Chondrocyte (in vitro differentiated cells): ENCODE measurements around the gene COL28A1. TPM values are rescaled to one million over a fixed set of nuclear protein-coding genes. Genes with fewer than 3 reads are reported as not detected.
"Not testable (repeated sequence)": the region's sequence is repeated elsewhere in the genome, so short reads cannot be mapped to it uniquely, and the experiment has no call there.

Experiments used
- DNase-seq: peaks from one replicate; pipeline ENCODE4 v3.0.0; 2021; ENCODE audit warnings: mixed read lengths, low spot score
- H3K27ac Mint-ChIP-seq: one replicate; pipeline ENCODE4 v1.8.0; 2021; ENCODE audit warnings: mild to moderate bottlenecking, moderate library complexity, mixed read lengths; ENCODE audit not compliant: unreplicated experiment
- H3K27me3 Mint-ChIP-seq: 2 replicates; pipeline ENCODE4 v1.8.0; 2021; ENCODE audit warnings: low read depth, mixed read lengths
- H3K36me3 Mint-ChIP-seq: 2 replicates; pipeline ENCODE4 v1.8.0; 2021; ENCODE audit warnings: low read depth, mixed read lengths
- H3K4me1 Mint-ChIP-seq: 2 replicates; pipeline ENCODE4 v1.8.0; 2021; ENCODE audit warnings: low read depth, mild to moderate bottlenecking, mixed read lengths
- H3K4me3 Mint-ChIP-seq: one replicate; pipeline ENCODE4 v1.8.0; 2021; ENCODE audit warnings: mild to moderate bottlenecking, moderate library complexity, mixed read lengths; ENCODE audit not compliant: unreplicated experiment
- H3K9me3 Mint-ChIP-seq: 2 replicates; pipeline ENCODE4 v1.8.0; 2021; ENCODE audit warnings: low read depth, mixed read lengths
- total RNA-seq: library from RNA; stranded (reverse); gene quantifications from 3 replicates; pipeline ENCODE4 v1.2.1, GENCODE V29; 2021
- TF ChIP-seq, protein P1 (sequence below): fragments of 200-600 bp; sonication (generic); IDR thresholded peaks from 2 replicates; pipeline ENCODE4 v1.5.0; 2021; ENCODE audit warnings: antibody characterized with exemption, mild to moderate bottlenecking, moderate library complexity

COL28A1 gene
- total RNA-seq, 1 donor from 2014 or later, result 0.25 TPM

DNA sequence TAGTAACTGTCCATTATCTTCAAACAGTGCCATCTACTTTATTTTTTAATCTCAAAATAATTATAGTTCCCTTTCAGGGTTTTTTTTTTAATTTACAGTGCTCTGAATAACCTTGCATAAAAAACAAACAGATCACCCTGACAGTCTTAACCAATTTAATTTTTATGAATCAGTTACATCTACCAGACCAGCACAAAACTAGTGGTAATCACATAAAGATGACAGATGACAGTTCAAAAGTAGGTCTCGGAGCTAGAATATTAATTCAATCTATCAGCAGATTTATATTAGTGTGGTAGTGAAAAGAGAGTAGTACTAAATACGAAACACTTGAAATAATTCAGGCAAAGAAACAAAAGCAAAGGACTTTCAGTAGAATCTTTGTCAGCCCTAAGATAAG lies 53.9 kb downstream of the COL28A1 start:
- no peak overlapping the region for H3K27ac Mint-ChIP-seq

DNA sequence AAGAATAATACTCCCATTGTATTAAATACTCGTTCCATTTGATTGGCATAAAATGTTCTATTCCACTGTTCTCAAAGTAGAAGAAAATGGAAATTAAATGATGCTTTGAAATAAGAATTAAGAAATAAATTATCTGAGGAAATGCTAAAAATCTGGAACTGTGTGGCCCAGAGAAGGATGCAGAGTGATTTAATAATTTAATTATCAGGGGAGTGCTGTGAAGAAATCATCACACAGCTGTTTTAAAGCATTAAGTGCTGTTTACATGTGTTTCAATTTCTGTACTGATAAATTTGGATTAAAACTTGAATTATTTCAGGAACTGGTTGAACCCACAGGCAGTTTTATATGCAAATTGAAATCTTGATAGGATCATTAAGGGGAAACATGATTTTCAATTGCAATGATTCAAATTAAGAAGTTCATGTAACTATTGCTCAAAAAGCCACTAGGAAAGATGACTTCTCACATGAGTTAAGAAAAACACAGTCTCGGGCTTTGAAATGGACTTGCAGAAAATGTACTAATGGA lies 56.3 kb downstream of the COL28A1 start:
- Mint-ChIP-seq H3K36me3 (no peaks in the 10 kb centered on the region), H3K27me3 (no peaks in the 10 kb centered on the region), H3K27ac (no peak overlapping the region), H3K4me1 (no peaks in the 10 kb centered on the region), H3K9me3 (peaks cover 17% of the 10 kb centered on the region), H3K4me3 (no peak overlapping the region)
- TF ChIP-seq, protein P1, sequence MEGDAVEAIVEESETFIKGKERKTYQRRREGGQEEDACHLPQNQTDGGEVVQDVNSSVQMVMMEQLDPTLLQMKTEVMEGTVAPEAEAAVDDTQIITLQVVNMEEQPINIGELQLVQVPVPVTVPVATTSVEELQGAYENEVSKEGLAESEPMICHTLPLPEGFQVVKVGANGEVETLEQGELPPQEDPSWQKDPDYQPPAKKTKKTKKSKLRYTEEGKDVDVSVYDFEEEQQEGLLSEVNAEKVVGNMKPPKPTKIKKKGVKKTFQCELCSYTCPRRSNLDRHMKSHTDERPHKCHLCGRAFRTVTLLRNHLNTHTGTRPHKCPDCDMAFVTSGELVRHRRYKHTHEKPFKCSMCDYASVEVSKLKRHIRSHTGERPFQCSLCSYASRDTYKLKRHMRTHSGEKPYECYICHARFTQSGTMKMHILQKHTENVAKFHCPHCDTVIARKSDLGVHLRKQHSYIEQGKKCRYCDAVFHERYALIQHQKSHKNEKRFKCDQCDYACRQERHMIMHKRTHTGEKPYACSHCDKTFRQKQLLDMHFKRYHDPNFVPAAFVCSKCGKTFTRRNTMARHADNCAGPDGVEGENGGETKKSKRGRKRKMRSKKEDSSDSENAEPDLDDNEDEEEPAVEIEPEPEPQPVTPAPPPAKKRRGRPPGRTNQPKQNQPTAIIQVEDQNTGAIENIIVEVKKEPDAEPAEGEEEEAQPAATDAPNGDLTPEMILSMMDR, result no peak
- DNase-seq, result no peak

More for the DNA sequence above, 53.9 kb downstream of the COL28A1 start:
- H3K27me3 Mint-ChIP-seq, result no peaks in the 10 kb centered on the region
- DNase-seq, result no peak
- no peaks in the 10 kb centered on the region for H3K4me1 Mint-ChIP-seq
- H3K9me3 Mint-ChIP-seq, result peaks cover 36% of the 10 kb centered on the region
- no peaks in the 10 kb centered on the region for H3K36me3 Mint-ChIP-seq
- H3K4me3 Mint-ChIP-seq, result no peak overlapping the region
- TF ChIP-seq, protein P1, result no peak

DNA sequence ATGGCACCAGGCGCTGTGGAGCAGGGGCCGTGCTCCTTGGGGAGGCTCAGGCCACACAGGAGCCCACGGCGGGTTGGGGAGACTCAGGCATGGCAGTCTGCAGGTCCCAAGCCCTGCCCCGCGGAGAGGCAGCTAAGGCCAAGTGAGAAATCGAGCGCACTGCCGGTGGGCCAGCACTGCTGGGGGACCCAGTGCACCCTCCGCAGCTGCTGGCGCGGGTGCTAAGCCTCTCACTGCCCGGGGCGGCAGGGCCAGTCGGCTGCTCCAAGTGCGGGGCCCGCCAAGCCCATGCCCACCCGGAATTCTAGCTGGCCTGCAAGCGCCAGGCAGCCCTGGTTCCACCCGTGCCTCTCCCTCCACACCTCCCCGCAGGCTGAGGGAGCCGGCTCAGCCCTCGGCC lies 57.1 kb downstream of the COL28A1 start:
- Mint-ChIP-seq H3K36me3 (no peaks in the 10 kb centered on the region), H3K4me3 (no peak overlapping the region), H3K4me1 (no peaks in the 10 kb centered on the region), H3K9me3 (peaks cover 11% of the 10 kb centered on the region), H3K27me3 (no peaks in the 10 kb centered on the region), H3K27ac (no peak overlapping the region)
- DNase-seq, result peak; percentile 75
- TF ChIP-seq, protein P1, result no peak

DNA sequence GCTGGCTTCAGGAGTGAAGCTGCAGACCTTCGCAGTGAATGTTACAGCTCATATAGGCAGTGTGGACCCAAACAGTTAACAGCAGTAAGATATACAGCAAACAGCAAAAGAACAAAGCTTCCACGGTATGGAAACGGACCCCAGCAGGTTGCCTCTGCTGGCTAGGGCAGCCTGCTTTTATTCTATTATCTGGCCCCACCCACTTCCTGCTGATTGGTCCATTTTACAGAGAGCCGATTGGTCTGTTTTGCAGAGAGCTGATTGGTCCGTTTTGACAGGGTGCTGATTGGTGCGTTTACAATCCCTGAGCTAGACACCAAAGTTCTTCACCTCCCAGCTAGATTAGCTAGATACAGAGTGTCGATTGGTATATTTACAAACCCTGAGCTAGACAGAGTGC lies 58.0 kb downstream of the COL28A1 start:
- peaks cover 15% of the 10 kb centered on the region for H3K9me3 Mint-ChIP-seq
- DNase-seq, H3K27me3 Mint-ChIP-seq, H3K4me3 Mint-ChIP-seq, H3K36me3 Mint-ChIP-seq, H3K4me1 Mint-ChIP-seq, H3K27ac Mint-ChIP-seq: not testable (repeated sequence)

DNA sequence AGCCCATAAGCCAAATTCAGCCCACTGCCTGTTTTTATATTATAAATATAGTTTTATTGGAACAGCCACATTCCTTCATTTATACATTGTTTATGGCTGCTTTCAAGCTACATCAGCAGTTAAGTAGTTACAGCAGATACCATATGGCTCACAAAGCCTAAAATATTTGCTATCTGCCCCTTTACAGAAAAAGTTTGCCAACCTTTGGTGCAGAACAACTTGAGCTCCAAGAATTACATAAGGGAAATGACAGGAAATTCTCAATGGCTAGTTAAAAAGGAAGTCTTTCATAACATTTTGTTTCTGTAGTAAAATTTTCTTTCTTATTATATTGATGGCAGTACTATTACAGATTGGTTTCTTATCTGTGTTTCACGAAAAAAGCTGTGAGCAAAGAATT lies 59.3 kb downstream of the COL28A1 start:
- Mint-ChIP-seq H3K4me1 (no peaks in the 10 kb centered on the region), H3K27ac (no peak overlapping the region), H3K27me3 (no peaks in the 10 kb centered on the region), H3K36me3 (peaks cover 2% of the 10 kb centered on the region), H3K4me3 (no peak overlapping the region), H3K9me3 (peaks cover 22% of the 10 kb centered on the region)
- TF ChIP-seq, protein P1, result no peak
- DNase-seq, result no peak

DNA sequence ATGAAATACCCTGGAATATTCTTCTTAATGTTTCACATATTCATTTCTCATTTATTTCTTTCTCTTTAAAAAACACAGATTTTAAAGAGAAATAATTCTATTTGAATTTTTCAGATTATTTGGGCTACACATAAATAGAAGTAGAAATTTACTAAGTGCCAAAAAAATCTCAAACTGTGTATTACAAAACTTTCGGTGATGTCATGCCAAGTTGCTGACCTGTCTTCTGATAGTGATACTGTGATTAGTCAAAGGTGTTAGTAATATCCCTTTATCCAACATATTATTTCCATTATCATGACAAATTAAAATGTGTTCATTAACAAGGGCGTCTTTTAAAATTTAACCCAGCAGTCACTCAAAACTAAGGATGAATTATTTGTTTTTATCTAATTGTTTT lies 60.1 kb downstream of the COL28A1 start:
- Mint-ChIP-seq H3K4me1 (no peaks in the 10 kb centered on the region), H3K27ac (no peak overlapping the region), H3K9me3 (peaks cover 26% of the 10 kb centered on the region), H3K27me3 (no peaks in the 10 kb centered on the region), H3K36me3 (peaks cover 2% of the 10 kb centered on the region), H3K4me3 (no peak overlapping the region)
- TF ChIP-seq, protein P1, result no peak
- DNase-seq, result no peak
